NCI-H2029 (cell line): ENCODE measurements around the gene HDAC1.
"Not testable (repeated sequence)": the region's sequence is repeated elsewhere in the genome, so short reads cannot be mapped to it uniquely, and the experiment has no call there.

Source experiments
- DNase-seq: peaks from one replicate; lab custom pipeline; 2025; lab: John Stamatoyannopoulos, UW

HDAC1 gene

GRCh38 chr1:32274646-32275340 lies 17.1 kb upstream of the HDAC1 start:
- no peak for DNase-seq

GRCh38 chr1:32275424-32275823 lies 16.5 kb upstream of the HDAC1 start:
- peak; percentile 3 for DNase-seq

GRCh38 chr1:32276032-32276782 lies 15.7 kb upstream of the HDAC1 start:
- DNase-seq = no peak

- not testable (repeated sequence) for DNase-seq
These were observed 7.1 kb upstream of the HDAC1 start for GRCh38 chr1:32284777-32285176.

- no peak for DNase-seq
These were observed 6.2 kb upstream of the HDAC1 start for GRCh38 chr1:32285658-32286057.

GRCh38 chr1:32286763-32287162 lies 5.1 kb upstream of the HDAC1 start:
- no peak for DNase-seq

- no peak for DNase-seq
These were observed 2.6 kb upstream of the HDAC1 start for GRCh38 chr1:32289256-32289655.

- no peak for DNase-seq
These were observed 657 bp upstream of the HDAC1 start for GRCh38 chr1:32291145-32291707.

- DNase-seq = not testable (repeated sequence)
These were observed 6.3 kb downstream of the HDAC1 start for GRCh38 chr1:32298211-32298610.

- no peak for DNase-seq
These were observed 7.4 kb downstream of the HDAC1 start for GRCh38 chr1:32299327-32299726.

- no peak for DNase-seq
These were observed 11.5 kb downstream of the HDAC1 start for GRCh38 chr1:32303358-32303757.

- DNase-seq = no peak
These were observed 12.2 kb downstream of the HDAC1 start for GRCh38 chr1:32303997-32304622.

GRCh38 chr1:32305310-32305709 lies 13.4 kb downstream of the HDAC1 start:
- no peak for DNase-seq

- DNase-seq = no peak
These were observed 15.4 kb downstream of the HDAC1 start for GRCh38 chr1:32307324-32307723.

- DNase-seq = peak; percentile 5
These were observed 18.1 kb downstream of the HDAC1 start for GRCh38 chr1:32309960-32310359.

- DNase-seq = no peak
These were observed 20.0 kb downstream of the HDAC1 start for GRCh38 chr1:32311709-32312393.

- no peak for DNase-seq
These were observed 25.0 kb downstream of the HDAC1 start for GRCh38 chr1:32316903-32317277.

GRCh38 chr1:32318127-32318869 lies 26.4 kb downstream of the HDAC1 start:
- no peak for DNase-seq

- peak; percentile 16 for DNase-seq
These were observed 29.9 kb downstream of the HDAC1 start for GRCh38 chr1:32321712-32322291.

GRCh38 chr1:32327204-32327603 lies 35.3 kb downstream of the HDAC1 start:
- no peak for DNase-seq

- DNase-seq = no peak
These were observed 38.1 kb downstream of the HDAC1 start for GRCh38 chr1:32329931-32330466.
